ENCODE data around the gene TOE1. TPM values are rescaled to one million over a fixed set of nuclear protein-coding genes. Genes with fewer than 3 reads are reported as not detected.

TOE1 gene
- total RNA-seq, 1 experiment from 2014 or later, result 31.2 TPM

GRCh38 chr1:45306319-45306718 lies 33.7 kb upstream of the TOE1 start:
- H2BK5ac ChIP-seq (ENCODE audit: insufficient read length, low read length), result no peak overlapping the region
- no peak overlapping the region for H2BK12ac ChIP-seq (ENCODE audit: insufficient read length, low read depth, low read length)
- Mint-ChIP-seq H3K9me3 (no peaks in the 10 kb centered on the region; a peak in 3 of 5 replicates), H3K4me1 (peaks cover 36 to 43% of the 10 kb centered on the region in 2 experiments), H3K36me3 (ENCODE audit: insufficient read depth in 1 of 3, low read depth in 3 of 3) (no peaks in the 10 kb centered on the region), H3K4me3 (peak overlapping the region; percentile 3 to 88; a peak in 4 of 5 replicates), H3K27me3 (ENCODE audit: low read depth) (no peaks in the 10 kb centered on the region), H3K27ac (peak overlapping the region; percentile 1 to 83 (median 20))
- H3K56ac ChIP-seq (ENCODE audit: insufficient read length, low read depth, low read length), result no peak overlapping the region
- peak overlapping the region; percentile 24 for H3K4me2 ChIP-seq (ENCODE audit: insufficient read depth, insufficient read length, low read length)
- no peak overlapping the region for H3T11ph ChIP-seq (ENCODE audit: low read length)
- H3K27me3 ChIP-seq (ENCODE audit: insufficient read depth, low read length), result no peaks in the 10 kb centered on the region
- no peak overlapping the region for H3K14ac ChIP-seq (ENCODE audit: insufficient read depth, low read length)
- peaks cover 12% of the 10 kb centered on the region for H3K4me1 ChIP-seq (ENCODE audit: insufficient read depth, low read length)
- H4K8ac ChIP-seq (replicated peaks; ENCODE audit: insufficient read length, low read depth, low read length), result no peak overlapping the region
- no peak overlapping the region for H3K27ac ChIP-seq (ENCODE audit: insufficient read length, low read depth, low read length)
- TF ChIP-seq CTCF (conservative IDR thresholded peaks at IDR 0.05), result no peak
- no peak overlapping the region for H3K9ac ChIP-seq (ENCODE audit: extremely low read depth, insufficient read length, low read length)
- H3K79me1 ChIP-seq (ENCODE audit: insufficient read depth, low read depth, low read length, poor library complexity, severe bottlenecking), result no peaks in the 10 kb centered on the region
- H4K5ac ChIP-seq (ENCODE audit: insufficient read length, low read depth, low read length), result no peak overlapping the region
- no peak overlapping the region for H3K4ac ChIP-seq (ENCODE audit: low read depth, low read length)
- H3K23ac ChIP-seq (ENCODE audit: insufficient read length, low read depth, low read length), result no peak overlapping the region
- WGBS (ENCODE audit: extremely low coverage, insufficient read length, low lambda C conversion rate), result no CpG with 5 or more reads among the region's 8 CpGs
- no peaks in the 10 kb centered on the region for H3K79me2 ChIP-seq (ENCODE audit: insufficient read depth, low read length)
- H4K91ac ChIP-seq (ENCODE audit: insufficient read length, low read depth, low read length), result no peak overlapping the region
- no peaks in the 10 kb centered on the region for H3K9me3 ChIP-seq (ENCODE audit: control insufficient read depth, low read depth, low read length)
- no peak overlapping the region for H2AFZ ChIP-seq (ENCODE audit: low read length)
- DNase-seq, result no peak
- H3K18ac ChIP-seq (ENCODE audit: insufficient read length, low read depth, low read length), result no peak overlapping the region
- H4K20me1 ChIP-seq (ENCODE audit: control insufficient read depth, insufficient read depth, insufficient read length), result no peaks in the 10 kb centered on the region
- H2BK15ac ChIP-seq (ENCODE audit: low read depth, low read length), result no peak overlapping the region
- H2BK20ac ChIP-seq (ENCODE audit: low read depth, low read length, poor library complexity, severe bottlenecking), result no peak overlapping the region
- peaks cover 9% of the 10 kb centered on the region for H3K23me2 ChIP-seq (ENCODE audit: insufficient read length, low read depth, low read length, poor library complexity, severe bottlenecking)
- H2BK120ac ChIP-seq (ENCODE audit: low read depth, low read length, poor library complexity, severe bottlenecking), result no peak overlapping the region
- no peak overlapping the region for H2AK5ac ChIP-seq (ENCODE audit: insufficient read length, low read length)
